OCI-LY1 (cell line): Measurements from ENCODE around the gene DHRS1.

ENCODE experiments used
- H2AFZ ChIP-seq: fragments of 200-600 bp; sonication (generic), shearing (Covaris generic); 2 replicates; pipeline ENCODE4 v1.6.0; 2014; ENCODE audit warnings: antibody characterized with exemption, mild to moderate bottlenecking, low read length
- H3F3A ChIP-seq: fragments of 200-600 bp; sonication (generic), shearing (Covaris generic); 2 replicates; pipeline ENCODE4 v1.6.0; 2014; ENCODE audit warnings: mild to moderate bottlenecking, antibody characterized with exemption, low read length, moderate library complexity; ENCODE audit not compliant: insufficient read depth
- H3K27ac ChIP-seq: fragments of 200-600 bp; sonication (generic); 2 replicates; pipeline ENCODE4 v1.5.1; 2014; ENCODE audit warnings: low read length, mixed run types, mild to moderate bottlenecking, low read depth; ENCODE audit not compliant: poor library complexity, severe bottlenecking
- H3K27me3 ChIP-seq: fragments of 200-600 bp; sonication (generic); 2 replicates; pipeline ENCODE4 v1.6.0; 2014; ENCODE audit warnings: antibody characterized with exemption, mild to moderate bottlenecking, low read length, moderate library complexity; ENCODE audit not compliant: insufficient read depth
- H3K36me3 ChIP-seq: fragments of 200-600 bp; sonication (generic); 2 replicates; pipeline ENCODE4 v1.6.1; 2014; ENCODE audit warnings: mild to moderate bottlenecking, antibody characterized with exemption, low read length, moderate library complexity, mixed read lengths; ENCODE audit not compliant: insufficient read depth
- H3K4me1 ChIP-seq: fragments of 200-600 bp; sonication (generic); 2 replicates; pipeline ENCODE4 v1.5.1; 2014; ENCODE audit warnings: mild to moderate bottlenecking, low read length, moderate library complexity; ENCODE audit not compliant: insufficient read depth, severe bottlenecking
- H3K4me2 ChIP-seq: fragments of 200-600 bp; sonication (generic), shearing (Covaris generic); 2 replicates; pipeline ENCODE4 v1.6.1; 2014; ENCODE audit warnings: low read length
- H3K4me3 ChIP-seq: fragments of 200-600 bp; sonication (generic); 2 replicates; pipeline ENCODE4 v1.5.1; 2014; ENCODE audit warnings: low read length, low read depth, mild to moderate bottlenecking, mixed read lengths; ENCODE audit not compliant: poor library complexity, severe bottlenecking
- H3K79me2 ChIP-seq: fragments of 200-600 bp; shearing (Covaris generic); 2 replicates; pipeline ENCODE4 v1.6.1; 2016; ENCODE audit warnings: mixed run types, low read length, mixed read lengths; ENCODE audit not compliant: insufficient read depth
- H3K9ac ChIP-seq: fragments of 200-600 bp; sonication (generic), shearing (Covaris generic); 2 replicates; pipeline ENCODE4 v1.6.1; 2014; ENCODE audit warnings: mild to moderate bottlenecking, low read length, mixed read lengths
- H3K9me2 ChIP-seq: fragments of 200-600 bp; sonication (generic), shearing (Covaris generic); 2 replicates; pipeline ENCODE4 v1.6.1; 2014; ENCODE audit warnings: low read depth, mild to moderate bottlenecking, low read length, mixed read lengths
- H3K9me3 ChIP-seq: fragments of 200-600 bp; shearing (Covaris generic); 2 replicates; pipeline ENCODE4 v1.6.1; 2014; ENCODE audit warnings: low read length, mixed read lengths
- H4K20me1 ChIP-seq: fragments of 200-600 bp; sonication (generic), shearing (Covaris generic); 2 replicates; pipeline ENCODE4 v1.6.0; 2016; ENCODE audit warnings: mild to moderate bottlenecking, low read length; ENCODE audit not compliant: insufficient read depth
- CTCF ChIP-seq: fragments of 200-600 bp; sonication (generic), shearing (Covaris generic); IDR thresholded peaks from 2 replicates; pipeline ENCODE4 v1.5.1; 2017; ENCODE audit warnings: mild to moderate bottlenecking, antibody characterized with exemption, low read length, moderate library complexity, mixed read lengths
- EZH2 ChIP-seq: fragments of 200-600 bp; sonication (generic), shearing (Covaris generic); IDR thresholded peaks from 2 replicates; pipeline ENCODE4 v1.8.0; 2017; ENCODE audit warnings: borderline replicate concordance, mixed run types, mild to moderate bottlenecking, antibody characterized with exemption, low read length, moderate library complexity, mixed read lengths

DHRS1 gene

DNA sequence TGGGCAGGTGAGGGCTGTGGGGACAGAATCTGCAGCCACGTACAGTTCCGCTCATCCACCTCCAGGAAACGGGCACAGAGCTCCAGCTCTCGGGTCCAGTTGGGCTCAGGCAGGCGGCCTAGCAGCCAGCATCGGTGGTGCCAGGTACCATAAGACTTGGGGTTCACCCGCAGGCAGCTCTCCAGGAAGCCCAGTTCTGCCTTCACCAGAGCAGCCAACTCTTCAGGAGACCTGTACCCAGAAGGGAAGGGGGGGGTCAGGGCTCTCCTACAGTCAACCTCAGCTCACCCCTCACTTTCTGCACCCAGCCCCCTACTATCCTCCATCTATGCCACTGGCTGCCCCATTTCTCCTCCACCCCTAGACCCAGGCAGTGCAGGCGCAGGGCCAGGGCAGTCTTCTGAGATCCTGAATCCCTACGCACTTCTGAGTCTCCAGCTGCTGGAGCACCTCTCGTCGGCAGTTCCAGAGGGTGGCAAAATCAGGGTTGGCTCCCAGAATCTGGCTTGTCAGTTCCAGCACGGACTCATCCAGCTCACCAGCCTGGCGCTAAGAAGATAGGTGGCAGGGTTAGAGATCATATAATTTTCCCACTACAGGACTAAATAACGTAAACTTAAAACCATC lies 29.6 kb downstream of the DHRS1 start:
- Histone ChIP-seq H3K4me3 (no peak overlapping the region), H3K9me2 (no peaks in the 10 kb centered on the region), H3K4me1 (peaks cover 36% of the 10 kb centered on the region), H4K20me1 (no peaks in the 10 kb centered on the region), H3K9ac (peak overlapping the region; percentile 82; the same call in 1 of the 2 replicates), H3K79me2 (no peaks in the 10 kb centered on the region), H3F3A (no peaks in the 10 kb centered on the region), H3K36me3 (0 out of 2 replicates have a peak, but pooled peaks cover 3% of the 10 kb centered on the region), H3K27me3 (no peaks in the 10 kb centered on the region), H2AFZ (no peak overlapping the region), H3K4me2 (peak overlapping the region; percentile 69; the same call in 1 of the 2 replicates), H3K27ac (no peak overlapping the region), H3K9me3 (no peaks in the 10 kb centered on the region)
- TF ChIP-seq EZH2 (no peak), CTCF (no peak)

DNA sequence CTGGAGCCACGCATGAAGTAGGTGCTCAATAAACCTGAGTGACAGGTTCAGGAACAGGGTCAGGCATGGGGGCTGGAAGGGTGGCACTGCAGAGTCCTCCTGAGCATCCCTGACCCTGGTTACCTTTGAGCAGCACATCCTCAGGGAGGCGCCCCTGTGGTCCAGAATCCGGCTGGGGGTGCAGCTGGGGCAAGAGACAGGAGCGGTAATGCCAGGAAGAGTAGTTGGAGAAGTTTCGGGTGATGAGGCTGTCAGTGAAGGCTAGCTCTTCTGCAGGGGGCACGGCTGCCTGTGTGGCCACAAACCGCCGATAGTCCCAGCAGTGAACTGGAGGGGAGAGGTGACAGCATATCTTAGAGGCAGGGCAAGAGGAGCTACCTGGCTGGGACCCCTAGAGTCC lies 30.2 kb downstream of the DHRS1 start:
- no peak for TF ChIP-seq EZH2
- no peak for TF ChIP-seq CTCF
- 0 out of 2 replicates have a peak, but pooled peaks cover 3% of the 10 kb centered on the region for H3K36me3 ChIP-seq
- no peaks in the 10 kb centered on the region for H3K27me3 ChIP-seq
- no peaks in the 10 kb centered on the region for H4K20me1 ChIP-seq
- H3K4me3 ChIP-seq: no peak overlapping the region
- no peak overlapping the region for H3K4me2 ChIP-seq
- H3K9ac ChIP-seq: no peak overlapping the region
- H3K27ac ChIP-seq: no peak overlapping the region
- no peaks in the 10 kb centered on the region for H3K9me2 ChIP-seq
- H3K79me2 ChIP-seq: no peaks in the 10 kb centered on the region
- no peaks in the 10 kb centered on the region for H3F3A ChIP-seq
- H2AFZ ChIP-seq: no peak overlapping the region
- H3K4me1 ChIP-seq: peaks cover 35% of the 10 kb centered on the region
- no peaks in the 10 kb centered on the region for H3K9me3 ChIP-seq

DNA sequence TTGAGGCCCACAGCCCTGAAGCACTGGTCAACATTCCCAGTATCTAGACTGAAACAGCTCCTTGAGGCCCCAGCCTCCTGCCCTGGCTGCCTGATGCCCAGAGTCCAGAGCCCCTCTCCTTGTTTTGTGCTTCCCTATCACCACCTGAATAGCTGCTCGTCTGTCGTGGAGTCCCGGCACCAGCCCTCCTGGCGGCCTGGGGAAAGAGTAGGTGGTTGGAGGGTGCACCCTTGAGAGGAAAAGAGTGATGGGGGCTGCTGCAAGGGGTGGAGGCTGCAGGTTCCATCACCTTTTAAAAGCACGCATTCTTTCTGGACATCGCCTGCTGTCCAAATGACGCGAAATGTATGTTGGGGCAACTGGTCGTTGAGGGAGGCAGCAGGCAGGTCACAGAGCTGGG lies 31.4 kb downstream of the DHRS1 start:
- H3F3A ChIP-seq: no peaks in the 10 kb centered on the region
- no peak overlapping the region for H3K27ac ChIP-seq
- H3K36me3 ChIP-seq: 0 out of 2 replicates have a peak, but pooled peaks cover 3% of the 10 kb centered on the region
- peaks cover 24% of the 10 kb centered on the region for H3K4me1 ChIP-seq
- H3K9ac ChIP-seq: no peak overlapping the region
- H3K27me3 ChIP-seq: no peaks in the 10 kb centered on the region
- no peaks in the 10 kb centered on the region for H3K9me2 ChIP-seq
- TF ChIP-seq CTCF: no peak
- no peak for TF ChIP-seq EZH2
- no peak overlapping the region for H3K4me2 ChIP-seq
- no peaks in the 10 kb centered on the region for H3K79me2 ChIP-seq
- H3K9me3 ChIP-seq: no peaks in the 10 kb centered on the region
- no peaks in the 10 kb centered on the region for H4K20me1 ChIP-seq
- H3K4me3 ChIP-seq: no peak overlapping the region
- H2AFZ ChIP-seq: no peak overlapping the region
